HG03045 (cell line): ENCODE results near the gene PSMD13.

ENCODE experiments used
- ATAC-seq: cut with Tn5 transposase; IDR thresholded peaks from one replicate; pipeline ENCODE4 v1.9.1; 2021; ENCODE audit warnings: mild to moderate bottlenecking, moderate library complexity; ENCODE audit not compliant: unreplicated experiment

Gene PSMD13

GRCh38 chr11:241634-242033 is 4.9 kb downstream of the PSMD13 start:
- ATAC-seq: no peak

GRCh38 chr11:244376-244775 is 7.6 kb downstream of the PSMD13 start:
- ATAC-seq: no peak

DNA sequence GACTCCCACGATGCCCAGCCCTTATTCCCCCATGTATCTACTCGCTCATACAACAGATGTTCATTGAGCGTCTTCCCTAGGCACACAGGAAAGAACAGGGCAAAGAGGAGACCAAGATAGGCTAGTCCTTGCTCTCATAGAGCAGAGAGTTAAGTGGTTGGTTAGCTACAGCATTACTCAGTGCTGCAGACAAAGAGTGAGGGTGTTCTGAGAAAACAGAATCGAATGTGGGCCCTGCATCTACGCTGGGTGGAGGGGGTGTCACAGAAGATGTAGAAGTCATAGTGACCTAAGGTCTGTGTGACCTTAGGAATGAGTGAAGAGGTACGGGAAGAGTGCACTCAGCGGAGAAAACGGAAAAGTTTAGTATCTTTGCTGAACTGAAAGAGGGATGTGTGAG is 12.3 kb downstream of the PSMD13 start:
- ATAC-seq: no peak

GRCh38 chr11:250274-250673 is 13.5 kb downstream of the PSMD13 start:
- no peak for ATAC-seq

DNA sequence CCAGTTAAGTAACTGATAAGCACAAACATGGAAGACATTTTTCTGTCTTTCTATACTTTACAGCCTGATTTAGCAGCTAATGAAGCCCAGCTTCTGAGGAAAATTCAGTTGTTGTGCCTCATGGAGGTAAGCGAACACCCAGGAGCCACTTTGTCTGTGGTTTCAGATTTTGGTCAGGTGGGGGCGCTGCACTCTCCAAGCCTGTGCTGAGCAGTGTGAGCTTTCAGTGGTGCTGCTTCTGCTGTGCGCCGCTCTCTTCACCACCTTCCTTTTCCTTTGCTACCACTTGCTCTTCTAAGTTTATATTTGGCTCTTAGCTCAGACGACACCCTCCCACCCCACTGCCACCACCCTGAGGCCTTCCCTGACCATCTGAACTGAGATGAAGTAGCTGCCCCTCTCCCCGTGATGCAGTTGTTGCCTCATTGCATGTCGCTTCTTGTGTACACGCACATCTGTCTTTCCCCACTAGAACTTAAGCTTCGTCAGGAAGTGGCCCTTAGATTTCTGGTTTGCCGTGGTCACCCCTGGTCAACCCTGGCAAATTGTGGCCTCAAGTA is 14.0 kb downstream of the PSMD13 start:
- no peak for ATAC-seq

GRCh38 chr11:251550-251949 is 14.8 kb downstream of the PSMD13 start:
- no peak for ATAC-seq

GRCh38 chr11:252666-253065 is 15.9 kb downstream of the PSMD13 start:
- no peak for ATAC-seq

- no peak for ATAC-seq
Observed at GRCh38 chr11:253160-253885, 16.5 kb downstream of the PSMD13 start.

- no peak for ATAC-seq
Observed at GRCh38 chr11:253886-254270, 17.1 kb downstream of the PSMD13 start.

DNA sequence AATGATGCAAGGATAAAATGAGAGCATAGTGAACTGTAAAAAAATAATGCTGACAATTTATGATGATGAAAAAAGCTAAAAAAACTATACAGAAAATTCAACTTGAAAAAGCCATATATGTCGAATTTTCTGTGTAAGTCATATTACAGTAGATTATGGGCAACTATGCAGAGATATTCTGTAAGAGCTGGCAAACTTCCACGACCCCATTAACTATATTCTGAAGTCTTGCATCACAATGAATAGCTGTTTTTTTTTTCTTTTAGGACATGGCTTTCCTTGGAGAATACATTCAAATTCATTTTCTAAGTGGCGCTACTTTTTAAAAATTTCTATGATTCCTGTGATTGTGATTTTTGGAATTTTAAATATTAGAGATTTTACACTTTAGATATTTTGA is 18.4 kb downstream of the PSMD13 start:
- no peak for ATAC-seq

GRCh38 chr11:255816-256215 is 19.0 kb downstream of the PSMD13 start:
- no peak for ATAC-seq

- ATAC-seq: no peak
Observed at GRCh38 chr11:256952-257737, 20.4 kb downstream of the PSMD13 start.

DNA sequence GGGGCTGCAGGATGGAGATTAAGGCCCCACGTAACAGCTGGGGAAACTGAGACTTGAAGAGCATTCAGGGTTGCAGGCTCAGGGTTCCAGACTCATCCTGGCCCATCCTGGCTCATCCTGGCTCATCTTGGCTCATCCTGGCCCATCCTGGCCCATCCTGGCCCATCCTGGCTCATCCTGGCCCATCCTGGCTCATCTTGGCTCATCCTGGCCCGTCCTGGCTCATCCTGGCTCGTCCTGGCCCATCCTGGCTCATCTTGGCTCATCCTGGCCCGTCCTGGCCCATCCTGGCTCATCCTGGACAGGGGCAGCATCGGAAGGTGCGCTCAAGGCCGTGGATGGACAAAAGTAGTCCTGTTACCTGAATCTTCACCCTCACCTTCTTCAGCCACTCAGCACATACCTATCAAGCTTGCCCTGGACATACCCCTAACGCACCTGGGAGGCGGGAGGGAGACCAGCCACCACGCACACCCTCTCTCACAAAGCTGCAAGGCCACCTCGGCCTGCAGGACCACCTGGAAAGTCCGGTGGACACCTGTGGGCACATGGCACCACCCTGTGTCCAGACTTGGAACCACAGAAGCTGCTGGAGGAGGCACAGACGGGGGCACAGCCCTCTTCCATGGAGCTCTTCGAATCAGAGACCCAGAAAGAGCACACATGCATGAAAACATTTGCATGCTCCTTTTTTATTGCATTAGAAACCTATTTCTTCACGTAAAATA is 21.2 kb downstream of the PSMD13 start:
- ATAC-seq: no peak

DNA sequence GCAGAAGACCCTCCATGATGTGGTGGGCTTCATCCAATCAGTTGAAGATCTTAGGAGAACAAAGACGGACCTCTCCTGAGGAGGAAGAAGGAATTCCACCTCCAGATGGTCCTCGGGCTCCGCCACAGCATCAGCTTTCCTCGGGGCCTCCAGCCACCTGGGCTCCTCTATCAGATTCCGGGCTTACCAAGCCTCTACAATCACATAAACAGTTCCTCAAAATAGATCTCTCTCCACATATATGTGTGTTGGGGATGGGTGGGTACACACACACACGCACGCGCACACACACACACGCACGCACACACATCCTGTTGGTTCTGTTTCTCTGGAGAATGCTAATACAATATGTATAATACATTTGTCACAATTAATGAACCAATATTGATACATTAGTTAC is 22.6 kb downstream of the PSMD13 start:
- no peak for ATAC-seq

- ATAC-seq: no peak
Observed at GRCh38 chr11:261624-262023, 24.8 kb downstream of the PSMD13 start.

GRCh38 chr11:266676-267439 is 30.1 kb downstream of the PSMD13 start:
- ATAC-seq: no peak

GRCh38 chr11:267491-267994 is 30.8 kb downstream of the PSMD13 start:
- no peak for ATAC-seq

- peak; percentile 48 for ATAC-seq
Observed at GRCh38 chr11:268716-269145, 32.0 kb downstream of the PSMD13 start.

GRCh38 chr11:269146-269890 is 32.5 kb downstream of the PSMD13 start:
- ATAC-seq: peak; percentile 56
